K562 (cell line): ENCODE data around the gene MACROD2. TPM values are rescaled to one million over a fixed set of nuclear protein-coding genes. Genes with fewer than 3 reads are reported as not detected.

Source experiments
- ATAC-seq: fragments of 200-7000 bp; cut with Tn5 transposase; 3 replicates; pipeline ENCODE4 v1.9.1; 2020; ENCODE audit warnings: moderate library complexity
- BruUV-seq: library from RNA; stranded (reverse); fragments of 400-500 nt; replicated peaks from 2 replicates; lab custom pipeline; 2021; lab: Mats Ljungman, UMichigan
- CTCF ChIA-PET: fragments of 300-600 bp; formaldehyde crosslinking; extraction: SDS; loops from one replicate; lab custom pipeline; 2021; ENCODE audit warnings: low intra/inter-chr PET ratio; lab: Yijun Ruan, JAX
- POLR2A ChIA-PET: fragments of 300-600, 350-650 bp; sonication (Branson Sonifier 250); formaldehyde crosslinking; extraction: SDS; loops from one replicate; lab custom pipeline; 2021; ENCODE audit warnings: antibody characterized with exemption, inconsistent platforms; lab: Yijun Ruan, JAX
- DNase-seq, 4 experiments: peaks; one replicate each; pipeline versions ENCODE4 v3.0.0 to v3.0.0-alpha.2; 2011 to 2018; ENCODE audit warnings: low spot score in 3 of 4, mixed read lengths in 3 of 4; ENCODE audit errors: extremely low read depth in 1 of 4
- FAIRE-seq: peaks from 2 replicates; lab custom pipeline; 2011; peaks lifted over from hg19 to GRCh38; lab: Jason Lieb, UNC
- H2AFZ ChIP-seq: 2 replicates; pipeline ENCODE4 v1.6.0; 2011; ENCODE audit warnings: low read depth, low read length, control low read depth, inconsistent platforms
- H3K27ac ChIP-seq: fragments of 200-600 bp; 3 replicates; pipeline ENCODE4 v1.8.0; 2011; ENCODE audit warnings: low read depth, mild to moderate bottlenecking, control low read depth, inconsistent platforms, low read length, moderate library complexity, mixed read lengths; ENCODE audit errors: extremely low read depth
- H3K27me3 ChIP-seq, 2 experiments: fragments of 300-600 bp in 1 of 2; 2 replicates in 1 of 2; 3 replicates in 1 of 2; pipeline versions ENCODE4 v1.6.0 to v1.8.0; 2011; ENCODE audit warnings: inconsistent platforms in 2 of 2, low read length in 2 of 2, mild to moderate bottlenecking in 1 of 2, mixed read lengths in 1 of 2, moderate library complexity in 1 of 2; ENCODE audit not compliant: control insufficient read depth in 2 of 2, insufficient read depth in 2 of 2
- H3K36me3 ChIP-seq: fragments of 300-600 bp; 3 replicates; pipeline ENCODE4 v1.8.0; 2011; ENCODE audit warnings: mild to moderate bottlenecking, low read length, inconsistent platforms; ENCODE audit not compliant: control insufficient read depth, insufficient read depth
- H3K4me1 ChIP-seq, 2 experiments: fragments of 200-600 bp in 1 of 2; replicated peaks in 1 of 2; 2 replicates in 1 of 2; 3 replicates in 1 of 2; pipeline versions ENCODE4 v1.5.1 to v1.8.0; 2011; ENCODE audit warnings: inconsistent platforms in 2 of 2, low read length in 2 of 2, mild to moderate bottlenecking in 1 of 2, mixed read lengths in 1 of 2, moderate library complexity in 1 of 2; ENCODE audit not compliant: control insufficient read depth in 2 of 2, insufficient read depth in 2 of 2
- H3K4me2 ChIP-seq: 2 replicates; pipeline ENCODE4 v1.6.1; 2011; ENCODE audit warnings: low read length, control low read depth, inconsistent platforms, mixed read lengths; ENCODE audit not compliant: insufficient read depth
- H3K4me3 ChIP-seq: fragments of 200-600 bp; sonication (generic), shearing (Covaris generic); 2 replicates; pipeline ENCODE4 v1.5.1; 2016; ENCODE audit warnings: control low read depth, inconsistent platforms
- H3K79me2 ChIP-seq: fragments of 200-600 bp; 3 replicates; pipeline ENCODE4 v1.8.0; 2011; ENCODE audit warnings: low read length, inconsistent platforms; ENCODE audit not compliant: control insufficient read depth, insufficient read depth
- H3K9ac ChIP-seq, 2 experiments: 2 replicates each; pipeline versions ENCODE4 v1.6.0 to v1.6.1; 2011; ENCODE audit warnings: low read depth in 2 of 2, low read length in 2 of 2, control low read depth in 1 of 2, inconsistent platforms in 1 of 2, mild to moderate bottlenecking in 1 of 2, mixed read lengths in 1 of 2; ENCODE audit not compliant: insufficient read depth in 1 of 2
- H3K9me1 ChIP-seq: one replicate; pipeline ENCODE4 v1.6.0; 2011; ENCODE audit warnings: inconsistent platforms, mild to moderate bottlenecking, low read length, moderate library complexity; ENCODE audit not compliant: control insufficient read depth, insufficient read depth
- H3K9me3 ChIP-seq: replicated peaks from 2 replicates; pipeline ENCODE4 v1.5.1; 2011; ENCODE audit warnings: low read depth, low read length, inconsistent platforms; ENCODE audit not compliant: control insufficient read depth, insufficient read depth
- H4K20me1 ChIP-seq: replicated peaks from 2 replicates; pipeline ENCODE4 v1.6.1; 2011; ENCODE audit warnings: low read length, inconsistent platforms, mixed read lengths; ENCODE audit not compliant: control insufficient read depth, insufficient read depth
- CEBPB ChIP-seq: fragments of 450-650 bp; IDR thresholded peaks from 2 replicates; pipeline ENCODE4 v1.6.1; 2016; ENCODE audit warnings: missing genetic modification characterization, missing compliant biosample characterization
- E2F3 ChIP-seq: fragments of 250-450 bp; sonication (Bioruptor Pico); IDR thresholded peaks from 2 replicates; pipeline ENCODE4 v1.4.0; 2020; ENCODE audit warnings: mild to moderate bottlenecking
- NCOA2 ChIP-seq, 2 experiments: fragments of 450-650 bp; IDR thresholded peaks; 2 replicates each; pipeline ENCODE4 v1.6.1; 2018; ENCODE audit warnings: mild to moderate bottlenecking in 2 of 2, moderate library complexity in 1 of 2; ENCODE audit not compliant: partially characterized antibody in 2 of 2
- NFYB ChIP-seq: IDR thresholded peaks from 2 replicates; pipeline ENCODE4 v1.6.1; 2011; ENCODE audit warnings: mild to moderate bottlenecking, moderate library complexity; ENCODE audit not compliant: insufficient read length; ENCODE audit errors: extremely low read depth
- NONO ChIP-seq, 2 experiments: fragments of 200-400 bp in 1 of 2; fragments of 450-650 bp in 1 of 2; formaldehyde crosslinking in 1 of 2; IDR thresholded peaks; 2 replicates each; pipeline ENCODE4 v1.6.1; 2017; ENCODE audit warnings: low read depth in 2 of 2, mild to moderate bottlenecking in 2 of 2, moderate library complexity in 2 of 2, low read length in 1 of 2
- PCBP1 ChIP-seq: fragments of 200-400 bp; formaldehyde crosslinking; IDR thresholded peaks from 2 replicates; pipeline ENCODE4 v1.6.1; 2018; ENCODE audit warnings: mild to moderate bottlenecking, low read depth, low read length; ENCODE audit not compliant: poor library complexity, severe bottlenecking
- POLR2H ChIP-seq: IDR thresholded peaks from 2 replicates; pipeline ENCODE4 v1.6.1; 2016; ENCODE audit warnings: missing genetic modification characterization, low read depth, mild to moderate bottlenecking, control low read depth, missing compliant biosample characterization, moderate library complexity
- RBM25 ChIP-seq: fragments of 200-400 bp; formaldehyde crosslinking; IDR thresholded peaks from 2 replicates; pipeline ENCODE4 v1.6.1; 2018; ENCODE audit warnings: low read length, low read depth, moderate library complexity; ENCODE audit not compliant: severe bottlenecking
- SP2 ChIP-seq: IDR thresholded peaks from 2 replicates; pipeline ENCODE4 v1.6.1; 2011; ENCODE audit warnings: mild to moderate bottlenecking, low read depth, low read length, moderate library complexity; ENCODE audit not compliant: poor library complexity, severe bottlenecking; ENCODE audit errors: extremely low read depth
- STAT5B ChIP-seq: fragments of 250-450 bp; sonication (Bioruptor Pico); IDR thresholded peaks from 2 replicates; pipeline ENCODE4 v1.8.0; 2021; ENCODE audit warnings: mild to moderate bottlenecking, inconsistent platforms
- XRCC3 ChIP-seq: fragments of 450-650 bp; IDR thresholded peaks from 2 replicates; pipeline ENCODE4 v1.6.1; 2017; ENCODE audit warnings: mild to moderate bottlenecking, moderate library complexity
- ZNF444 ChIP-seq: fragments of 250-450 bp; sonication (Bioruptor Pico); IDR thresholded peaks from 2 replicates; pipeline ENCODE4 v1.4.0; 2020; ENCODE audit warnings: mild to moderate bottlenecking, moderate library complexity
- in situ Hi-C: fragments of 300-500 bp; cut with MboI; formaldehyde crosslinking; loops from 4 replicates; pipeline ENCODE4 v1.15.0; 2018; ENCODE audit warnings: inconsistent platforms, mixed read lengths
- intact Hi-C: fragments of 100-400 bp; cut with micrococcal nuclease; formaldehyde crosslinking; loops from 2 replicates; pipeline ENCODE4 v1.14.2; 2022
- polyA plus RNA-seq, 8 experiments: library from polyadenylated mRNA; depleted of rRNA in 4 of 8; stranded (reverse) in 5 of 8; unstranded in 3 of 8; fragments of >200 nt; fragmentation: Nextera tagmentation in 2 of 8; fragmentation: Illumina TruSeq in 1 of 8; extraction: Ambion mirVana in 2 of 8; extraction: Trizol in 1 of 8; gene quantifications; 2 replicates each; pipeline versions ENCODE4 v1.2.1 to v1.2.3, GENCODE V29; 2011 to 2014; ENCODE audit warnings: inconsistent platforms in 1 of 8, missing spikeins in 1 of 8
- total RNA-seq, 7 experiments: library from RNA; depleted of rRNA in 6 of 7; stranded (reverse); fragments of >200 nt in 6 of 7; fragmentation: Illumina TruSeq in 2 of 7; extraction: Trizol in 2 of 7; gene quantifications; 2 replicates each; pipeline versions ENCODE4 v1.2.1 to v1.2.3, GENCODE V29; 2011 to 2021; ENCODE audit warnings: low replicate concordance in 1 of 7
- TF ChIP-seq, protein P1 (sequence below): fragments of 450-650 bp; IDR thresholded peaks from 2 replicates; pipeline ENCODE4 v1.6.1; 2014; ENCODE audit warnings: low read depth, mild to moderate bottlenecking, moderate library complexity, borderline replicate concordance
- TF ChIP-seq, protein P2 (sequence below): fragments of 450-650 bp; formaldehyde crosslinking; IDR thresholded peaks from 2 replicates; pipeline ENCODE4 v1.4.0; 2022; ENCODE audit warnings: missing genetic modification characterization
- TF ChIP-seq, protein P3 (sequence below): fragments of 250-450 bp; sonication (Bioruptor Pico); IDR thresholded peaks from 2 replicates; pipeline ENCODE4 v1.8.0; 2021; ENCODE audit warnings: borderline replicate concordance, mild to moderate bottlenecking, moderate library complexity; ENCODE audit not compliant: poor library complexity, severe bottlenecking
- TF ChIP-seq, protein P4 (sequence below): fragments of 250-450 bp; sonication (Bioruptor Pico); IDR thresholded peaks from 2 replicates; pipeline ENCODE4 v1.5.0; 2020; ENCODE audit warnings: mild to moderate bottlenecking
- TF ChIP-seq, protein P5 (sequence below): sonication (generic); formaldehyde crosslinking; IDR thresholded peaks from 2 replicates; pipeline ENCODE4 v1.8.0; 2022; ENCODE audit warnings: mild to moderate bottlenecking, missing genetic modification reagents
- TF ChIP-seq, protein P6 (sequence below): sonication (generic); formaldehyde crosslinking; IDR thresholded peaks from 2 replicates; pipeline ENCODE4 v1.9.0; 2022; ENCODE audit warnings: mild to moderate bottlenecking, missing genetic modification reagents

The MACROD2 gene
- total and polyA plus RNA-seq, 9 of the 15 experiments (the other 6 are each of a cell fraction or from before 2014, with no cell fraction given), result not detected

DNA sequence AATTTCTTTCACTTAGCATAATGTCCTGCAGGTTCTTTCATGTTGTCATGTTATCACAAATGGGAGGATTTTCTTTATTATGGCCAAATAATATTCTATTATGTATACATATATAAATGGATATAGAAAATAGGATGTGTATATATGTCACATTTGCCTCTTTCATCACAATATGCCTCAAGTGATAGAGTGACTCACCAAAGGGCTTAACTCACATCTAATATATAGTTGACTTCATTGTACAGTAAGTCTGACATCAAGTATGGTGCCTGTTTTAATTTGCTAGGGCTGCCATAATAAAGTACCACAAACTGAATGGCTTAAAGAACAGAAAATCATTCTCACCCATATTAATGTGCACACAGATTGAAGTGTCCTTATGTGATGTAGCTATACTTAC, 778.2 kb downstream of the MACROD2 start:
- Histone ChIP-seq H3K9ac (no peak overlapping the region), H2AFZ (no peak overlapping the region), H3K9me3 (no peaks in the 10 kb centered on the region), H3K27me3 (no peaks in the 10 kb centered on the region), H3K36me3 (no peaks in the 10 kb centered on the region), H3K79me2 (no peaks in the 10 kb centered on the region), H4K20me1 (no peaks in the 10 kb centered on the region), H3K4me1 (no peaks in the 10 kb centered on the region), H3K4me3 (no peak overlapping the region), H3K27ac (no peak overlapping the region), H3K9me1 (no peaks in the 10 kb centered on the region), H3K4me2 (no peak overlapping the region)
- DNase-seq, result no peak
- ChIA-PET CTCF (no interaction called here), POLR2A (no interaction called here)
- intact Hi-C loops (no loop called here), in situ Hi-C loops (no loop called here)
- no TSS peak for BruUV-seq
- ATAC-seq, result no peak
- FAIRE-seq, result no peak
- TF ChIP-seq NCOA2 (IDR thresholded peaks at IDR 0.05; ENCODE audit: partially characterized antibody in 2 of 2) (no peak), NFYB (no peak), NONO (IDR thresholded peaks at IDR 0.05; ENCODE audit: low read depth in 2 of 2, low read length in 1 of 2) (no peak), RBM25 (no peak), STAT5B (CRISPR knock-in tag) (no peak), XRCC3 (no peak), E2F3 (no peak), PCBP1 (no peak), SP2 (no peak), CEBPB (tag) (no peak), POLR2H (tag) (no peak), ZNF444 (CRISPR knock-in tag) (no peak)
- TF ChIP-seq, protein P1, sequence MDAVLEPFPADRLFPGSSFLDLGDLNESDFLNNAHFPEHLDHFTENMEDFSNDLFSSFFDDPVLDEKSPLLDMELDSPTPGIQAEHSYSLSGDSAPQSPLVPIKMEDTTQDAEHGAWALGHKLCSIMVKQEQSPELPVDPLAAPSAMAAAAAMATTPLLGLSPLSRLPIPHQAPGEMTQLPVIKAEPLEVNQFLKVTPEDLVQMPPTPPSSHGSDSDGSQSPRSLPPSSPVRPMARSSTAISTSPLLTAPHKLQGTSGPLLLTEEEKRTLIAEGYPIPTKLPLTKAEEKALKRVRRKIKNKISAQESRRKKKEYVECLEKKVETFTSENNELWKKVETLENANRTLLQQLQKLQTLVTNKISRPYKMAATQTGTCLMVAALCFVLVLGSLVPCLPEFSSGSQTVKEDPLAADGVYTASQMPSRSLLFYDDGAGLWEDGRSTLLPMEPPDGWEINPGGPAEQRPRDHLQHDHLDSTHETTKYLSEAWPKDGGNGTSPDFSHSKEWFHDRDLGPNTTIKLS, result no peak
- TF ChIP-seq, protein P2, sequence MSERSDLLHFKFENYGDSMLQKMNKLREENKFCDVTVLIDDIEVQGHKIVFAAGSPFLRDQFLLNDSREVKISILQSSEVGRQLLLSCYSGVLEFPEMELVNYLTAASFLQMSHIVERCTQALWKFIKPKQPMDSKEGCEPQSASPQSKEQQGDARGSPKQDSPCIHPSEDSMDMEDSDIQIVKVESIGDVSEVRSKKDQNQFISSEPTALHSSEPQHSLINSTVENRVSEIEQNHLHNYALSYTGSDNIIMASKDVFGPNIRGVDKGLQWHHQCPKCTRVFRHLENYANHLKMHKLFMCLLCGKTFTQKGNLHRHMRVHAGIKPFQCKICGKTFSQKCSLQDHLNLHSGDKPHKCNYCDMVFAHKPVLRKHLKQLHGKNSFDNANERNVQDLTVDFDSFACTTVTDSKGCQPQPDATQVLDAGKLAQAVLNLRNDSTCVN (CRISPR knock-in tag), result no peak
- TF ChIP-seq, protein P3, sequence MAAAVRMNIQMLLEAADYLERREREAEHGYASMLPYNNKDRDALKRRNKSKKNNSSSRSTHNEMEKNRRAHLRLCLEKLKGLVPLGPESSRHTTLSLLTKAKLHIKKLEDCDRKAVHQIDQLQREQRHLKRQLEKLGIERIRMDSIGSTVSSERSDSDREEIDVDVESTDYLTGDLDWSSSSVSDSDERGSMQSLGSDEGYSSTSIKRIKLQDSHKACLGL (CRISPR knock-in tag), result no peak
- TF ChIP-seq, protein P4, sequence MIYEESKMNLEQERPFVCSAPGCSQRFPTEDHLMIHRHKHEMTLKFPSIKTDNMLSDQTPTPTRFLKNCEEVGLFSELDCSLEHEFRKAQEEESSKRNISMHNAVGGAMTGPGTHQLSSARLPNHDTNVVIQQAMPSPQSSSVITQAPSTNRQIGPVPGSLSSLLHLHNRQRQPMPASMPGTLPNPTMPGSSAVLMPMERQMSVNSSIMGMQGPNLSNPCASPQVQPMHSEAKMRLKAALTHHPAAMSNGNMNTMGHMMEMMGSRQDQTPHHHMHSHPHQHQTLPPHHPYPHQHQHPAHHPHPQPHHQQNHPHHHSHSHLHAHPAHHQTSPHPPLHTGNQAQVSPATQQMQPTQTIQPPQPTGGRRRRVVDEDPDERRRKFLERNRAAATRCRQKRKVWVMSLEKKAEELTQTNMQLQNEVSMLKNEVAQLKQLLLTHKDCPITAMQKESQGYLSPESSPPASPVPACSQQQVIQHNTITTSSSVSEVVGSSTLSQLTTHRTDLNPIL (CRISPR knock-in tag), result no peak
- TF ChIP-seq, protein P5, sequence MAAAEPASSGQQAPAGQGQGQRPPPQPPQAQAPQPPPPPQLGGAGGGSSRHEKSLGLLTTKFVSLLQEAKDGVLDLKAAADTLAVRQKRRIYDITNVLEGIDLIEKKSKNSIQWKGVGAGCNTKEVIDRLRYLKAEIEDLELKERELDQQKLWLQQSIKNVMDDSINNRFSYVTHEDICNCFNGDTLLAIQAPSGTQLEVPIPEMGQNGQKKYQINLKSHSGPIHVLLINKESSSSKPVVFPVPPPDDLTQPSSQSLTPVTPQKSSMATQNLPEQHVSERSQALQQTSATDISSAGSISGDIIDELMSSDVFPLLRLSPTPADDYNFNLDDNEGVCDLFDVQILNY (CRISPR knock-in tag), result no peak
- TF ChIP-seq, protein P6, sequence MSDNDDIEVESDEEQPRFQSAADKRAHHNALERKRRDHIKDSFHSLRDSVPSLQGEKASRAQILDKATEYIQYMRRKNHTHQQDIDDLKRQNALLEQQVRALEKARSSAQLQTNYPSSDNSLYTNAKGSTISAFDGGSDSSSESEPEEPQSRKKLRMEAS (CRISPR knock-in tag), result no peak
